GM23338 (cell line): Measurements from ENCODE around the gene SPI1. TPM values are rescaled to one million over a fixed set of nuclear protein-coding genes. Genes with fewer than 3 reads are reported as not detected.

Experiments
- ATAC-seq: fragments of 200-7000 bp; cut with Tn5 transposase; 3 replicates; pipeline ENCODE4 v1.9.1; 2020
- DNase-seq: peaks from one replicate; pipeline ENCODE4 v3.0.0-alpha.2; 2015; ENCODE audit warnings: low spot score
- H2AFZ ChIP-seq: fragments of 200-600 bp; sonication (generic); 2 replicates; pipeline ENCODE4 v1.8.0; 2016; ENCODE audit warnings: antibody characterized with exemption, mild to moderate bottlenecking, moderate library complexity
- H3F3A ChIP-seq: fragments of 200-600 bp; sonication (generic); replicated peaks from 2 replicates; pipeline ENCODE4 v1.8.0; 2017; ENCODE audit warnings: antibody characterized with exemption, mixed run types, low read depth
- H3K27ac ChIP-seq: fragments of 200-600 bp; sonication (generic); 2 replicates; pipeline ENCODE4 v1.6.1; 2016; ENCODE audit warnings: low read depth
- H3K27me3 ChIP-seq: fragments of 200-600 bp; sonication (generic); 2 replicates; pipeline ENCODE4 v1.8.0; 2016; ENCODE audit warnings: mild to moderate bottlenecking, mixed run types, moderate library complexity; ENCODE audit not compliant: insufficient read depth
- H3K36me3 ChIP-seq: fragments of 200-600 bp; sonication (generic); 2 replicates; pipeline ENCODE4 v1.8.0; 2016; ENCODE audit warnings: mild to moderate bottlenecking; ENCODE audit not compliant: insufficient read depth
- H3K4me1 ChIP-seq: fragments of 200-600 bp; sonication (generic); 2 replicates; pipeline ENCODE4 v1.8.0; 2016; ENCODE audit warnings: mild to moderate bottlenecking, moderate library complexity; ENCODE audit not compliant: insufficient read depth
- H3K4me2 ChIP-seq: fragments of 200-600 bp; sonication (generic); 2 replicates; pipeline ENCODE4 v1.7.1; 2017; ENCODE audit warnings: mixed run types
- H3K4me3 ChIP-seq: fragments of 200-600 bp; sonication (generic); 2 replicates; pipeline ENCODE4 v1.6.1; 2016; ENCODE audit warnings: mixed run types
- H3K79me2 ChIP-seq: fragments of 200-600 bp; sonication (generic); replicated peaks from 2 replicates; pipeline ENCODE4 v1.8.0; 2017; ENCODE audit warnings: mild to moderate bottlenecking; ENCODE audit not compliant: insufficient read depth
- H3K9me2 ChIP-seq: fragments of 200-600 bp; sonication (generic); 2 replicates; pipeline ENCODE4 v1.8.0; 2017; ENCODE audit not compliant: insufficient read depth
- H4K20me1 ChIP-seq: fragments of 200-600 bp; sonication (generic); replicated peaks from 2 replicates; pipeline ENCODE4 v1.8.0; 2017; ENCODE audit warnings: mild to moderate bottlenecking; ENCODE audit not compliant: insufficient read depth
- H3K27ac Mint-ChIP-seq: 2 replicates; pipeline ENCODE4 v1.8.0; 2020; ENCODE audit warnings: inconsistent platforms, mild to moderate bottlenecking, moderate library complexity, mixed read lengths
- H3K27me3 Mint-ChIP-seq: 3 replicates; pipeline ENCODE4 v1.8.0; 2022; ENCODE audit warnings: low read depth, mild to moderate bottlenecking, moderate library complexity, mixed read lengths, inconsistent platforms; ENCODE audit not compliant: insufficient read depth, poor library complexity
- H3K36me3 Mint-ChIP-seq: 3 replicates; pipeline ENCODE4 v1.8.0; 2021; ENCODE audit warnings: low read depth, mild to moderate bottlenecking, inconsistent platforms, moderate library complexity, mixed read lengths
- H3K4me1 Mint-ChIP-seq: 3 replicates; pipeline ENCODE4 v1.8.0; 2020; ENCODE audit warnings: mild to moderate bottlenecking, inconsistent platforms, mixed read lengths
- H3K4me3 Mint-ChIP-seq: 3 replicates; pipeline ENCODE4 v1.8.0; 2021; ENCODE audit warnings: moderate library complexity, mild to moderate bottlenecking, inconsistent platforms, mixed read lengths
- H3K9me3 Mint-ChIP-seq: 3 replicates; pipeline ENCODE4 v1.8.0; 2020; ENCODE audit warnings: moderate library complexity, mild to moderate bottlenecking, inconsistent platforms, mixed read lengths
- CREB1 ChIP-seq: fragments of 250-450 bp; sonication (Bioruptor Pico); IDR thresholded peaks from 2 replicates; pipeline ENCODE4 v1.5.0; 2020; ENCODE audit warnings: low read depth, mild to moderate bottlenecking, moderate library complexity
- EZH2 ChIP-seq: fragments of 200-600 bp; sonication (generic); IDR thresholded peaks from one replicate; pipeline ENCODE4 v1.8.0; 2017; ENCODE audit warnings: antibody characterized with exemption, mild to moderate bottlenecking, low read depth; ENCODE audit not compliant: unreplicated experiment
- EZH2phosphoT487 ChIP-seq: fragments of 200-600 bp; sonication (generic); IDR thresholded peaks from one replicate; pipeline ENCODE4 v1.8.1; 2018; ENCODE audit warnings: antibody characterized with exemption; ENCODE audit not compliant: unreplicated experiment
- JUNB ChIP-seq: IDR thresholded peaks from one replicate; pipeline ENCODE4 v1.6.1; 2016; ENCODE audit warnings: antibody characterized with exemption; ENCODE audit not compliant: unreplicated experiment
- NANOG ChIP-seq: IDR thresholded peaks from 2 replicates; pipeline ENCODE4 v1.6.1; 2016; ENCODE audit warnings: antibody characterized with exemption, borderline replicate concordance
- POLR2AphosphoS5 ChIP-seq: IDR thresholded peaks from 2 replicates; pipeline ENCODE4 v1.6.1; 2016; ENCODE audit warnings: antibody characterized with exemption, low read depth
- STAT1 ChIP-seq: IDR thresholded peaks from one replicate; pipeline ENCODE4 v1.6.1; 2016; ENCODE audit warnings: antibody characterized with exemption; ENCODE audit not compliant: unreplicated experiment
- ZNF114 ChIP-seq: fragments of 250-450 bp; sonication (Bioruptor Pico); IDR thresholded peaks from 2 replicates; pipeline ENCODE4 v1.5.0; 2020; ENCODE audit warnings: mild to moderate bottlenecking, moderate library complexity
- polyA plus RNA-seq: library from polyadenylated mRNA; unstranded; fragments of >200 nt; fragmentation: Nextera tagmentation; extraction: Ambion mirVana; gene quantifications from 2 replicates; pipeline ENCODE4 v1.2.1, GENCODE V29; 2016
- total RNA-seq: library from RNA; depleted of rRNA; stranded (reverse); fragments of >200 nt; shearing (Covaris generic); gene quantifications from 2 replicates; pipeline ENCODE4 v1.2.3, GENCODE V29; 2014
- TF ChIP-seq, protein P1 (sequence below): IDR thresholded peaks from one replicate; pipeline ENCODE4 v1.6.1; 2018; ENCODE audit warnings: antibody characterized with exemption; ENCODE audit not compliant: unreplicated experiment
- TF ChIP-seq, protein P2 (sequence below), 2 experiments: fragments of 200-600 bp in 1 of 2; sonication (generic) in 1 of 2; conservative IDR thresholded peaks; 2 replicates each; pipeline versions ENCODE4 v1.5.1 to v1.6.1; 2016 to 2017; ENCODE audit warnings: antibody characterized with exemption in 2 of 2, low read depth in 2 of 2, mild to moderate bottlenecking in 2 of 2, moderate library complexity in 1 of 2

SPI1 gene
- total and polyA plus RNA-seq, 2 experiments from 2014 or later: 0.23 TPM; not detected in 1

DNA sequence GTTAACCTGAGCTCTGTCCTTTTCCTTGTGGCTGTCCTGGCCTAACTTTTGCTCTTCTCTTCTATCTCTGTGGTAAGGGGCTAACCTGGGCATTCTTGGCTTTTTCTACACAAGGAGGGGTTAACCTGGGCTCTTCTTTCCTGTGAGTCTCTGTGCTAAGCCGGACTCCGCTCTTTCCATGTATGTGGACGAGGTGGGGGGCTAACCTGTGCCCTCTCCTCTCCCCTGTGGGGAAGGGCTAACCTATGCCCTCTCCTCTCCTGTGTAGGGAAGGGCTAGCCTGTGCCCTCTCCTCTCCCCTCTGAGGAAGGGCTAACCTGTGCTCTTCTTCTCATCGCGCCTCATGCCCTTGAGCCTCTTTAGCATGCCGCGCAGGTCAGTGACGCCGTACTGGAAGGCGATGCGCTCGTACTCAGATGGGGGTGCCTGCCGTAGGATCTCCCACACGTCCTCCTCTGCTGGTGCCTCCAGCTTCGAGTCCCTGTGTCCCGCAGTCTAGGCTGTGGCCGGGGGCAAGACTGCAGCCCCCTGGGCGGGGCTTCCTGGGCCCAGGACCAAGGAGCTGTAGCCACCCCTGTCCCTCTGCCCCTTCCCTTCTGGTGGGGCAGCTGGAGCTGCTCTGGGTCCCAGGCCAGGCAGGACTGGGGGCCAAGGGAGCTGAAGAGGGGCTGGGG is 32.3 kb downstream of the SPI1 start (continued):
- TF ChIP-seq EZH2 (no peak), ZNF114 (CRISPR knock-in tag) (no peak), POLR2AphosphoS5 (no peak), CREB1 (CRISPR knock-in tag) (no peak), STAT1 (no peak), JUNB (no peak), NANOG (no peak), EZH2phosphoT487 (no peak)
- TF ChIP-seq, protein P1, sequence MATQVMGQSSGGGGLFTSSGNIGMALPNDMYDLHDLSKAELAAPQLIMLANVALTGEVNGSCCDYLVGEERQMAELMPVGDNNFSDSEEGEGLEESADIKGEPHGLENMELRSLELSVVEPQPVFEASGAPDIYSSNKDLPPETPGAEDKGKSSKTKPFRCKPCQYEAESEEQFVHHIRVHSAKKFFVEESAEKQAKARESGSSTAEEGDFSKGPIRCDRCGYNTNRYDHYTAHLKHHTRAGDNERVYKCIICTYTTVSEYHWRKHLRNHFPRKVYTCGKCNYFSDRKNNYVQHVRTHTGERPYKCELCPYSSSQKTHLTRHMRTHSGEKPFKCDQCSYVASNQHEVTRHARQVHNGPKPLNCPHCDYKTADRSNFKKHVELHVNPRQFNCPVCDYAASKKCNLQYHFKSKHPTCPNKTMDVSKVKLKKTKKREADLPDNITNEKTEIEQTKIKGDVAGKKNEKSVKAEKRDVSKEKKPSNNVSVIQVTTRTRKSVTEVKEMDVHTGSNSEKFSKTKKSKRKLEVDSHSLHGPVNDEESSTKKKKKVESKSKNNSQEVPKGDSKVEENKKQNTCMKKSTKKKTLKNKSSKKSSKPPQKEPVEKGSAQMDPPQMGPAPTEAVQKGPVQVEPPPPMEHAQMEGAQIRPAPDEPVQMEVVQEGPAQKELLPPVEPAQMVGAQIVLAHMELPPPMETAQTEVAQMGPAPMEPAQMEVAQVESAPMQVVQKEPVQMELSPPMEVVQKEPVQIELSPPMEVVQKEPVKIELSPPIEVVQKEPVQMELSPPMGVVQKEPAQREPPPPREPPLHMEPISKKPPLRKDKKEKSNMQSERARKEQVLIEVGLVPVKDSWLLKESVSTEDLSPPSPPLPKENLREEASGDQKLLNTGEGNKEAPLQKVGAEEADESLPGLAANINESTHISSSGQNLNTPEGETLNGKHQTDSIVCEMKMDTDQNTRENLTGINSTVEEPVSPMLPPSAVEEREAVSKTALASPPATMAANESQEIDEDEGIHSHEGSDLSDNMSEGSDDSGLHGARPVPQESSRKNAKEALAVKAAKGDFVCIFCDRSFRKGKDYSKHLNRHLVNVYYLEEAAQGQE: no peak
- TF ChIP-seq, protein P2, sequence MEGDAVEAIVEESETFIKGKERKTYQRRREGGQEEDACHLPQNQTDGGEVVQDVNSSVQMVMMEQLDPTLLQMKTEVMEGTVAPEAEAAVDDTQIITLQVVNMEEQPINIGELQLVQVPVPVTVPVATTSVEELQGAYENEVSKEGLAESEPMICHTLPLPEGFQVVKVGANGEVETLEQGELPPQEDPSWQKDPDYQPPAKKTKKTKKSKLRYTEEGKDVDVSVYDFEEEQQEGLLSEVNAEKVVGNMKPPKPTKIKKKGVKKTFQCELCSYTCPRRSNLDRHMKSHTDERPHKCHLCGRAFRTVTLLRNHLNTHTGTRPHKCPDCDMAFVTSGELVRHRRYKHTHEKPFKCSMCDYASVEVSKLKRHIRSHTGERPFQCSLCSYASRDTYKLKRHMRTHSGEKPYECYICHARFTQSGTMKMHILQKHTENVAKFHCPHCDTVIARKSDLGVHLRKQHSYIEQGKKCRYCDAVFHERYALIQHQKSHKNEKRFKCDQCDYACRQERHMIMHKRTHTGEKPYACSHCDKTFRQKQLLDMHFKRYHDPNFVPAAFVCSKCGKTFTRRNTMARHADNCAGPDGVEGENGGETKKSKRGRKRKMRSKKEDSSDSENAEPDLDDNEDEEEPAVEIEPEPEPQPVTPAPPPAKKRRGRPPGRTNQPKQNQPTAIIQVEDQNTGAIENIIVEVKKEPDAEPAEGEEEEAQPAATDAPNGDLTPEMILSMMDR (conservative IDR thresholded peaks at IDR 0.05; ENCODE audit: low read depth in 2 of 2): no peak

DNA sequence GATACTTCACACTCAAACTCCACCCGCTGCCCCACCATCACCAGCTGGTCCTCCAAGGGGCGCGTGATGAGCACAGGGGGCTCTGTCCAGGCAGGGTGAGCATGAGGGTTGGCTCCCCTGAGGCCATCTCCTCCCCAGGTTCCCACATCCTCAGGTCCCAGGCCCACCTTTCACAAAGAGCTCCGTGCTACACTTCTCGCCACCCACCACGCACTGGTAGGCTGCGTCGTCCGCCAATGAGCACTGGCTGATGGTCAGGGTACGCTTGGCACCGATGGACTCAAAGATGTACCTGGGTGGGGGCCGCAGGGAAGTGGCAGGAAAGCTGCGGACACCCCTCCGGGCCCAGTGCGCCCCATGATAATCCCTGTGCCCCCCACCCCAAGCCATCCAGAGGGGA is 35.5 kb downstream of the SPI1 start:
- no peaks in the 10 kb centered on the region for H3K79me2 ChIP-seq
- no peaks in the 10 kb centered on the region for H3K4me1 ChIP-seq
- H3K4me3 Mint-ChIP-seq: no peak overlapping the region
- no peaks in the 10 kb centered on the region for H3K9me3 Mint-ChIP-seq
- H3K27ac Mint-ChIP-seq: no peak overlapping the region
- no peaks in the 10 kb centered on the region for H3K36me3 ChIP-seq
- ATAC-seq (no peak), DNase-seq (no peak)
- no peaks in the 10 kb centered on the region; the same call in 2 of the 3 replicates for H3K36me3 Mint-ChIP-seq
- H3K4me2 ChIP-seq: no peak overlapping the region
- no peak for TF ChIP-seq JUNB
- TF ChIP-seq EZH2: no peak
- TF ChIP-seq, protein P2 (conservative IDR thresholded peaks at IDR 0.05; ENCODE audit: low read depth in 2 of 2): no peak
- TF ChIP-seq ZNF114 (CRISPR knock-in tag): no peak
- TF ChIP-seq POLR2AphosphoS5: no peak
- no peak for TF ChIP-seq EZH2phosphoT487
- TF ChIP-seq STAT1: no peak
- H3K4me3 ChIP-seq: no peak overlapping the region
- no peak overlapping the region for H3K27ac ChIP-seq
- no peaks in the 10 kb centered on the region for H3K9me2 ChIP-seq
- H3K27me3 ChIP-seq: no peaks in the 10 kb centered on the region
- no peaks in the 10 kb centered on the region for H3K4me1 Mint-ChIP-seq
- peaks cover 8% of the 10 kb centered on the region for H3K27me3 Mint-ChIP-seq
- H2AFZ ChIP-seq: no peak overlapping the region
- no peaks in the 10 kb centered on the region for H4K20me1 ChIP-seq
- no peaks in the 10 kb centered on the region for H3F3A ChIP-seq
